RPMI8226 (cell line): Measurements from ENCODE around the gene SLC22A23.

ENCODE experiments used
- DNase-seq: peaks from one replicate; pipeline ENCODE4 v3.0.0-alpha.2; 2015

The SLC22A23 gene

DNA sequence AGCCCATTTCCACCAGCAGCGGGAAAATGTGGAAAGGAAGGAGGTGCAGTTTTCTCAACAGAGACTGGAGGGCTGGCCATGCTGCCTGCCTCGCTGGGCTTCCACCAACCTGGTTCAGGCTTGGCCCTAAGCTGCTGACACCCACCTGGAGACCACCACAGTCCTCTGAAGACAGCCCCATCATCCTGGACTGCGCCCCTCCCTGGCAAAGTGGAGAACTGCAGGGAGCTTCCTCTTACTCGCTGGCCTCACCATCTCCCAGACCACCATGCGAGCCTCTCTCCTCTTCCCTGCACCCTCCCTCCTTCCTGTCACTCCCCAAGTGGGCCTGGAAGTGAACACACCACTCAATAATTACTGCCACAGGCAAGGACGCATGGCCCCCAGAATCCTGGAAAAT is 126.7 kb downstream of the SLC22A23 start:
- DNase-seq: no peak

- DNase-seq: no peak
Measured at GRCh38 chr6:3329393-3330051, 127.3 kb downstream of the SLC22A23 start.

- DNase-seq: no peak
Measured at GRCh38 chr6:3328796-3329195, 128.1 kb downstream of the SLC22A23 start.

DNA sequence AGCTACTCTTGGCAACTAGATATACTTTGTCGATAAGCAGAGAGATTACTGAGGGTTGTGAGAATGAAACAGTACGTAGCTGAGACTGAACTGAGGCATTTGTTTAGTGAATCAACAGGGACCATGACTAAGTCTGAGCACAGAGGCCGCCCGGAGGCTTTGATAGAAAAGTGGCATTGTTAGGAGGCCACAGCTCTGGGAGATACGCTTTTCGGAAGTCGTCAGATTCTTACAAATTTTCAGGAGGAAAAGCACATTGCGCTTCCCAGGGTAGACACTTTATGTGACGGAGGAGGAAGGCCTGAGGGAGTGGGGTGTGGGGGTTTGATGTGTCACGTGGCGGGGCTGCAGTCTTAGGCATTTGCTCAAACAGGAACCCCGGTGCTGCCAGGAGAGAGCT is 128.7 kb downstream of the SLC22A23 start:
- DNase-seq: no peak

DNA sequence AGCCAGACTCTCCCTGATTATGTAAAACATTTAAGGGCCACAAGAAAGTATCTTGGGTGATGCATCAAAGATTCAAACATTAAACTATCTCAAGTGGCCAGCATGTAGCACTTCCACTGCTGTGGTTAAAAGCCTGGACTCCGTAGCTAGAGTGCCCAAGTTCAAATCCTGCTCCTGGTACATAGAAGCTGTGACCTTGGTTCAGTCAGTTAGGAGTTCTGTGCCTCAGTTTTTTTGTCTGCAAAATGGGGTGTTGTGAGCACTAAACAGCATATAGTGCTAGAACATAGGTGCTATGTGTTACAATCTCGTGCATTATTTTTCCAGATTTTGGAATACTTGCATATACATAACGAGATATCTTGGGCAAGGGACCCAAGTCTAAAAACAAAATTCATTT is 129.4 kb downstream of the SLC22A23 start:
- no peak for DNase-seq

- no peak for DNase-seq
Measured at GRCh38 chr6:3326981-3327380, 129.9 kb downstream of the SLC22A23 start.

DNA sequence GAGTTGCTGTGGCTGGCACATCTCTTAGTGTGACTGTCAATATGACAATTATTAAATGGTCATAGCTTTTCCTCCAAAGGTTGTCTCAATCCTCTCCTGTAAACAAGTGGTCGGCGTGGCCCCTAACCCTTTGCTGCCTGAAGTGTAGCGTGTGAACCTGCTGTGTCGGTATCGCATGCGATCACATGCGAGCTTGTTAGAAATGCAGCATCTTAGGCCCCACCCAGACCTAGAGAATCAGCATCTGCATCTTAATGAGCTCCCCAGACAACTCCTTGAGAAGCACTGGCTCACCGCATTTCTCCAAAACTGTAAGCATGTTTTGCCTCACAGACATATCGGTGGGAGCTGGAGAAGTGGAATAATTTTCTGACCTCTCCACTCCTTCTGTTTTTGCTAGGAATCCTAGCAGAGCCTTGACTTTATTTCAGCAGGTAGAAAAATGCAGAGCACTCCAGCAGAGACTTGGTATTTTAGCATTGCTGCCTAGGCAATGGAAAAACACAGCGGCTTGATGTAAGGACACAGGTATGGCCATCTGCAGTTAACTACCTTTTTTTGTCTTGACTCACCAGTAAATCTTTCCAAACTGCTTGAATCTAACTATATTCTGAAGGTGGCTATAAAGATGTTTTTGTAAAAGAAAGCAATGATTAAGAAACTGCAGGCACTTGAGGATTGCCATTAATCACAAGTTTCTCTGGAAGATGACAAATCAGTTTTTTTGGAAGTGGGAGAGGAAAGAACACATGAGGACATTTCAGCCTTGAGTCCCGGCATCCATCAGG is 130.5 kb downstream of the SLC22A23 start:
- DNase-seq: no peak

GRCh38 chr6:3325210-3325609 is 131.6 kb downstream of the SLC22A23 start:
- DNase-seq: no peak

GRCh38 chr6:3324262-3324942 is 132.4 kb downstream of the SLC22A23 start:
- no peak for DNase-seq

DNA sequence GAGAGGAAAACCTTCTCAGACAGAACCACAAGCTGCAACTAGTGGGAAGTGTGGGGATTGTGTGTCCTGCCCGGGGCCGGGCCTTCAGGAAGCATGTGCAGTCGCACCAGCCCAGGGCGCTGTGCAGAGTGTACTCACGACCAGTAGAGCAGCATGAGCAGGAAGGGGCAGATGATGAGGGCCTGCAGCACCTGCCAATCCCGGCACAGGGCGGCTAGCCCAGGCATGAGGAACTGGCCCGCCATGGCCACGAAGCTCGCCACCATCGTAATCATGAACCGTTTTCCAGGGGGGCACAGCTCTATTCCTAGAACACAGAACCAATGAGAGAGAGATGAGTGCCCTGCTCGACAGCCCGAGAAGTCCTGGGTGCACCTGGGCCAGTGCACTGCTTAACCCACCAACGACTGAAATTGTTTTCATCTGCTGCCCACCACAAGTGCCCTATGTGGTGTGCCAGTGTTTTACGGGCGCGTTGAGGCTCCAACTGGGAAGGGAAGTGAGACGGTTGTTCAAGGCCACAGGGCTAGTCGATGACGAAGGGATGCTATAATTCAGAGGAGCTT is 133.1 kb downstream of the SLC22A23 start:
- no peak for DNase-seq

GRCh38 chr6:3323148-3323547 is 133.7 kb downstream of the SLC22A23 start:
- no peak for DNase-seq

- no peak for DNase-seq
Measured at GRCh38 chr6:3322366-3322890, 134.4 kb downstream of the SLC22A23 start.

DNA sequence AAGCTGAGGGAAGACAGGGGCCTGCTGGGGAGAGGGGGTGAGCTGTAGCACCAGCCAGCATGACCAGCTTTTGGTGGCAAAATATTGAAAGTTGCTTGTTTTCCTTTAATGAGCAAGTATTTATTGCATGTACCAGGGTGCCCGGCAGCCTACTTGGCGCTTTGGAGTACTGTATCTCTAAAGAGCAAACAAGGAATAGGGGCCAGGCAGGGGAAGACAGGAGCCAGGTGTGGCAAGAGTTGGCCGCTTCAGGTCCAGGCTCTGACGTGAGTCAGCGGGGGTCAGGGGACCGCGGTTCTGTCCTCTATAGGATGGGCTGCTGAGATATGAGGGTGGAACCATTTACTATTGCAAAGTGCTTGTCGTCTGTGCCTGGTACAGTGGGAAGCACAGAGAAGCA is 135.0 kb downstream of the SLC22A23 start:
- no peak for DNase-seq

DNA sequence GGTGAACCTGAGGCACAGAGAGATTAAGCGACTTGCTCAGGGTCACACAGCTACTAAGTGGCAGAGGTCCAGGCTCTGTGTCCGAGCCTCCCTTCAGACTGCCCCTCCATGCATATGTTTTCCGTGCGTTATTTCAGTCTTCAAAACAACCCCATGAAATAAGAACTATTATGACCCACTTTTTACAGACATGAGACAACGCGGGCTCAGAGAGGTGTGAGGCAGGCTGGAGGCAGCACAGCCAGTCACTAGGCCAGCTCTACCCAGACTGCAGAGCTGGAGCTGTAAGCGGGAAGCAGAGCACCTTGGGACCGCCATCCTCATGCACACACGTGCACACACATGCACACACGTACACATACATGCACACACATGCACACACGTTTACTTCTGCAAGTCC is 135.8 kb downstream of the SLC22A23 start:
- no peak for DNase-seq

- DNase-seq: no peak
Measured at GRCh38 chr6:3320238-3320811, 136.5 kb downstream of the SLC22A23 start.

GRCh38 chr6:3319610-3320200 is 137.1 kb downstream of the SLC22A23 start:
- DNase-seq: no peak

- no peak for DNase-seq
Measured at GRCh38 chr6:3318821-3319540, 137.9 kb downstream of the SLC22A23 start.

GRCh38 chr6:3318226-3318625 is 138.6 kb downstream of the SLC22A23 start:
- DNase-seq: no peak

DNA sequence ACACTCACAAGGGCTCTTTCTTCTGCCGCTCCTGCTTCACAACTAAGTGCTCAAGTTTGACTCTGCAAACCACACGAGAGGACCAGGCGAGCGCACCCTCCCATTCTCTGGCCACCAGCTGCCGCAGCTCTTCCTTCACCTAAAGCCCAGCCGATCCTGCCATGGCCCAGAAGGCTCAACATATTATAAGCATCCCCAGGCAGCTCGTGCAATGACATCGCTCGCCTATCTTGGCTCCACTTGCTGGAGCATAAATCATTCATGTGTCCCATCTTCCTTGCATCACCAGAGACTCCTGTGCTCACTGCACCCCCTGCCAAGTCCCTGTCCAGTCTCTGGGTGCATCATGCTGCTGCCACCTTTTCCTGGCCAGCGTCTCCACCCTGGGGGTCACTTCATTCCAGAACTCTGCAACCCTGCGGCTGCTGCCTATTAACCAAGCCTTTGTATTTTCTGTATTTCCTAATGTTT is 139.1 kb downstream of the SLC22A23 start:
- no peak for DNase-seq

DNA sequence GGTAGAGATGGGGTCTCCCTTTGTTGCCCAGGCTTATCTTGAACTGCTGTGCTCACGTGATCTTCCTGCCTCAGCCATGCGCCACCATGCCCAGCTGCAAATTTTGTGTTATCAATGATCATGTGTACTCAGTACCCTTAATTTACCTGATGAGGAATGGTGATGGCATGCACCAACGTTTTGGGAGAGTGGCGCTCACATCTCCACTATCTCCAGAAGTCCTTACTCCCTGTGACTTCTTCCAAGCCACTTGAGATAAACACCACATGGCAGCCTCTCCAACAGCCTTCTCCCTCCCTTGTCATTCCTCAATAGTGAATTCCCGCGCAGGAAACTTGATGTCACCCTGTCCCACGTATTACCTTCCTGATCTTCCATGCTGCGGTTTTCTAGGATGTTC is 140.0 kb downstream of the SLC22A23 start:
- no peak for DNase-seq

DNA sequence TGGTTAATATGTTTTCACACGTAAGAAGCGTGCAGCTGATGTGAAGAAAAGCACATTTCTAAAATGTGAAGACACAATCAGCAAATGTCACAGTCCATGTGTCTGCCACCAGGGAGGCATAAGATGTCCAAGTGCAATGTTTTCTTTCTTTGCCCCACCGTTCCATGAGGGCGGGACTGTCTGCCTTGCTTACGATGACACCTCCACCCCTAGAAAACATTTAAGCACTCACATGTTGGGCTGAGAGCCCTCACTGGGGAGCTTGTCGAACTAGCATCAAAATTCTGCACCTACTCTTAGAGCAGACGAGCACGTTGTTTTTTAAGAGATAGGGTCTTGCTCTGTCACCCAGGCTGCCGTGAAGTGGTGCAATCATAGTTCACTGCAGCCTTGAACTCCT is 140.5 kb downstream of the SLC22A23 start:
- DNase-seq: no peak

DNA sequence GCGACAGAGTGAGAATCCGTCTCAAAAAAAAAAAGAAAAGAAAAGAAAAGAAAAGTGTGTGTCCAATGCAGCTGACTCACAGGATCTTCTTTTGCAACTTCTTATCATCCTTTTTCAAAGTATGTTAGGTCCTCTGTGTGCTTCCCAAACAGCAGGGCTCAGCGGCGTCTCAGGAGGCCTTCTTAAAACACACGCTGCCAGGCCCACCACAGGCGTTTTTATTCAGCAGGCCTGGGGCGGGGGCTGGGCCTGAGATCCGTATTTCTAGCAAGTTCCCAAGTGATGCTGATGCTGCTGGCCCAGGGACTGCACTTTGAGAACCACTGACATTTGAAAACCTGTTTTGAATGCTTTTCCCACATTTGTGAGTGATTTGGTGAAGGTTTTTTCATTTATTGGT is 141.0 kb downstream of the SLC22A23 start:
- no peak for DNase-seq
